NCI-H1694 treated with DMSO at 0.1 percent for 48 hours (cell line): ENCODE measurements around the gene DDX39A.

ENCODE experiments used
- DNase-seq: peaks from one replicate; lab custom pipeline; 2025; lab: John Stamatoyannopoulos, UW

Gene DDX39A

DNA sequence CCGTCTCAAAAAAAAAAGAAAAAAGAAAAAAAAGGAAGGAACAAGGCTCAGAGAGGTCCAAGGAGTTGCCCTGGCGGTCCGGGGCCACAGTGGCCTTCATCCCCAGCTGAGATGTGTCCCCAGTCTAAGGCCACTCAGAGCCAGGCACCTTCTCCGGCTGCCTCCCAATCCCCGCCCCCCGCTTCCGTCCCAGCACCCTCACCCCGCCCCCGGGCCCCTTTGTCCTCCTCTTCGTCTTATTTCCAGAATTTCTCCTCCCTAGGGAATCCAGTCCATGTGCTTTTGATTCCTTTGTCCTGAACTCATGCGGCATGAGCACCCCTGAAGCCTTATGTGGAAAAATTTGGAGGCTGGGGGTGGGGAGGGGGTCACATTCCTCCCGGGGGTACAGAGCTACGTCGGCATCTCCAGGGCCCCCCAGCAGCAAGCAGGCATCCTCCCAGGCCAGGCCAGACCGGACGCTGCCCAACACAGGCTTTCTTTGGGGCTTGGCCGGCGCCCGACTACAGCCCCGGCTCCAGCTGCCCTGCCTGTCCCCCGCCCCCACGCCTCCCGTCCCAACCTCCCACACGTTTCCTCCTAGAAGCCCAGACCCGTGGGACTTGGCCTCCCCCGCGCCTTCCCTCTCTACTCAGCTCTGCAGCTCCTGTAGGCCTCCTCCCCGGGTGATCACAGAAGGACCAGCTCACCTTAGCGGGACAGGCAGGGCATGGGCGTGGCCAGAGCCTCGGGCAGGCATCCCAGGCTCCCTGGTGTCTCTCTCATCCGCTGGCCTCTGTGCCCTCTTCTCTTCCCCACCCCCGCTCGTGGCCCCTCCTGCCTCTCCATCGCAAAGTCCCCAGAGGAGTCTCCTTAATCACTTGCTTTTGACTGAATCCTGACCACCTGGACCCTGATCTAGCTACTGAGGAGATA, 55.7 kb downstream of the DDX39A start:
- no peak for DNase-seq

DNA sequence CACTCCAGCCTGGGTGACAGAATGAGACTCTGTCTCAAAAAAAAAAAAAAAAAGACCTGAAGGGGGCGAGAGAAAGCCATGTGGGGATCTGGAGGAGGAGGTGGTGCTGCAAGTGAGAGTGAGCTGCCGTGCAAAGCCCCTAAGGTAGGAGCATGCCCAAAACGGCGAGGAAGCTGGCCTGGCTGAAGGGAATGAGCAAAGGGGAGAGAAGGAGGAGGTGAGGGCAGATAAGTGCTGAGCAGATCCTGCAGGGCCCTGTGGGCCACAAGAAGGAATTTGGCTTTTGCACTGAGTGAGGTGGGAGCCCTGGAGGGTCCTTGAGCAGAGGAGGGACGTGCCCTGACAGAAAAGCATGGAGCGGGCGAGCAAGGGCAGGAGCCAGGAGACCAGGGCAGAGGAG, 57.3 kb downstream of the DDX39A start:
- peak; percentile 42 for DNase-seq
